Loucy (cell line): ENCODE measurements around the gene TXNDC12.
"Not testable (repeated sequence)": the region's sequence is repeated elsewhere in the genome, so short reads cannot be mapped to it uniquely, and the experiment has no call there.

Experiments
- H2AFZ ChIP-seq: fragments of 200-600 bp; sonication (generic); 2 replicates; pipeline ENCODE4 v1.6.0; 2016; ENCODE audit warnings: antibody characterized with exemption, mild to moderate bottlenecking, low read length, moderate library complexity
- H3F3A ChIP-seq: fragments of 200-600 bp; 2 replicates; pipeline ENCODE4 v1.6.0; 2016; ENCODE audit warnings: antibody characterized with exemption, low read depth, mild to moderate bottlenecking
- H3K27me3 ChIP-seq: fragments of 200-600 bp; sonication (generic); 2 replicates; pipeline ENCODE4 v1.6.1; 2014; ENCODE audit warnings: low read length, mild to moderate bottlenecking; ENCODE audit not compliant: insufficient read depth, poor library complexity, severe bottlenecking
- H3K36me3 ChIP-seq: fragments of 200-600 bp; sonication (generic); 2 replicates; pipeline ENCODE4 v1.6.1; 2016; ENCODE audit warnings: low read length; ENCODE audit not compliant: insufficient read depth
- H3K4me1 ChIP-seq: fragments of 200-600 bp; sonication (generic); 2 replicates; pipeline ENCODE4 v1.5.1; 2014; ENCODE audit warnings: low read length, mild to moderate bottlenecking; ENCODE audit not compliant: insufficient read depth, poor library complexity, severe bottlenecking
- H3K4me2 ChIP-seq: fragments of 200-600 bp; sonication (generic); 2 replicates; pipeline ENCODE4 v1.6.0; 2014; ENCODE audit warnings: antibody characterized with exemption, low read length, low read depth, mild to moderate bottlenecking; ENCODE audit not compliant: poor library complexity, severe bottlenecking
- H3K4me3 ChIP-seq: fragments of 200-600 bp; sonication (generic); 2 replicates; pipeline ENCODE4 v1.5.1; 2014; ENCODE audit warnings: low read length, mild to moderate bottlenecking, mixed read lengths; ENCODE audit not compliant: poor library complexity, severe bottlenecking
- H3K79me2 ChIP-seq: fragments of 200-600 bp; sonication (generic); 2 replicates; pipeline ENCODE4 v1.6.1; 2014; ENCODE audit warnings: low read length; ENCODE audit not compliant: insufficient read depth
- H3K9ac ChIP-seq: fragments of 200-600 bp; sonication (generic); 2 replicates; pipeline ENCODE4 v1.6.0; 2014; ENCODE audit warnings: mild to moderate bottlenecking, low read depth, low read length, moderate library complexity; ENCODE audit not compliant: poor library complexity, severe bottlenecking
- H3K9me2 ChIP-seq: fragments of 200-600 bp; sonication (generic); replicated peaks from 2 replicates; pipeline ENCODE4 v1.6.1; 2016; ENCODE audit warnings: low read depth, low read length, mixed read lengths
- H3K9me3 ChIP-seq: fragments of 200-600 bp; sonication (generic); 2 replicates; pipeline ENCODE4 v1.6.1; 2014; ENCODE audit warnings: mild to moderate bottlenecking, antibody characterized with exemption, low read length, low read depth; ENCODE audit not compliant: insufficient read depth
- H4K20me1 ChIP-seq: fragments of 200-600 bp; sonication (generic); 2 replicates; pipeline ENCODE4 v1.6.0; 2014; ENCODE audit warnings: antibody characterized with exemption, low read length, mild to moderate bottlenecking; ENCODE audit not compliant: insufficient read depth, poor library complexity, severe bottlenecking
- CTCF ChIP-seq: fragments of 200-600 bp; sonication (generic); conservative IDR thresholded peaks from 2 replicates; pipeline ENCODE4 v1.5.1; 2014; ENCODE audit warnings: mild to moderate bottlenecking, antibody characterized with exemption, low read length
- EZH2phosphoT487 ChIP-seq: fragments of 200-600 bp; IDR thresholded peaks from 2 replicates; pipeline ENCODE4 v1.6.1; 2018; ENCODE audit warnings: antibody characterized with exemption, mild to moderate bottlenecking, moderate library complexity, borderline replicate concordance

Gene TXNDC12

DNA sequence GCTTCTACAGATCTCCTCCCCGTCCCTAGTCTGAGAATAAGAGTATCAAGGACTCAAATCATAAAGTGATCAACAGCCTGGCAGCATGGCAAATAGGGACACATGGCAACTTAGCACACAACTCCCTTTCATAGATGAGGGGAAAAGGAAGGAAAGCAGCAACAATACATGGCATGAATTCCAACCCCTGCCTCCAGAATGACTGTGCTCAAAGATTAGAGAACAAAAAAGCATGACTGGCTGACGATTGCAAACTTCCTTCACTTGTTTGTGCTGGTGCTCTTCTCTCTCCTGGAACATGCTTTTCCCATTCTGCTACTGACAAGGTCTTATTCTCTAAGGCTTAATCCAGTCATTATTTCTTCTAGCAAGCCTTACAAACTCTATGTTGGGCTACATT, 32.9 kb downstream of the TXNDC12 start:
- Histone ChIP-seq H3K4me1 (no peaks in the 10 kb centered on the region), H3K9me2 (no peaks in the 10 kb centered on the region), H3K9me3 (no peaks in the 10 kb centered on the region), H3K36me3 (peaks cover 51% of the 10 kb centered on the region; the same call in 1 of the 2 replicates), H3K27me3 (no peaks in the 10 kb centered on the region), H3K79me2 (no peaks in the 10 kb centered on the region), H3K4me2 (no peak overlapping the region), H3F3A (no peaks in the 10 kb centered on the region), H2AFZ (no peak overlapping the region), H3K4me3 (no peak overlapping the region), H4K20me1 (no peaks in the 10 kb centered on the region), H3K9ac (no peak overlapping the region)
- no peak for TF ChIP-seq EZH2phosphoT487

GRCh38 chr1:52008071-52008809, 46.8 kb downstream of the TXNDC12 start:
- H4K20me1 ChIP-seq = no peaks in the 10 kb centered on the region
- H3K27me3 ChIP-seq = no peaks in the 10 kb centered on the region
- H3K9ac ChIP-seq = no peak overlapping the region
- no peaks in the 10 kb centered on the region for H3K9me2 ChIP-seq
- no peaks in the 10 kb centered on the region for H3F3A ChIP-seq
- TF ChIP-seq EZH2phosphoT487 (no peak), CTCF (no peak)
- no peaks in the 10 kb centered on the region for H3K36me3 ChIP-seq
- H3K4me1 ChIP-seq = no peaks in the 10 kb centered on the region
- no peak overlapping the region for H3K4me3 ChIP-seq
- no peak overlapping the region for H2AFZ ChIP-seq
- H3K4me2 ChIP-seq = no peak overlapping the region
- H3K9me3 ChIP-seq = no peaks in the 10 kb centered on the region
- no peaks in the 10 kb centered on the region for H3K79me2 ChIP-seq

DNA sequence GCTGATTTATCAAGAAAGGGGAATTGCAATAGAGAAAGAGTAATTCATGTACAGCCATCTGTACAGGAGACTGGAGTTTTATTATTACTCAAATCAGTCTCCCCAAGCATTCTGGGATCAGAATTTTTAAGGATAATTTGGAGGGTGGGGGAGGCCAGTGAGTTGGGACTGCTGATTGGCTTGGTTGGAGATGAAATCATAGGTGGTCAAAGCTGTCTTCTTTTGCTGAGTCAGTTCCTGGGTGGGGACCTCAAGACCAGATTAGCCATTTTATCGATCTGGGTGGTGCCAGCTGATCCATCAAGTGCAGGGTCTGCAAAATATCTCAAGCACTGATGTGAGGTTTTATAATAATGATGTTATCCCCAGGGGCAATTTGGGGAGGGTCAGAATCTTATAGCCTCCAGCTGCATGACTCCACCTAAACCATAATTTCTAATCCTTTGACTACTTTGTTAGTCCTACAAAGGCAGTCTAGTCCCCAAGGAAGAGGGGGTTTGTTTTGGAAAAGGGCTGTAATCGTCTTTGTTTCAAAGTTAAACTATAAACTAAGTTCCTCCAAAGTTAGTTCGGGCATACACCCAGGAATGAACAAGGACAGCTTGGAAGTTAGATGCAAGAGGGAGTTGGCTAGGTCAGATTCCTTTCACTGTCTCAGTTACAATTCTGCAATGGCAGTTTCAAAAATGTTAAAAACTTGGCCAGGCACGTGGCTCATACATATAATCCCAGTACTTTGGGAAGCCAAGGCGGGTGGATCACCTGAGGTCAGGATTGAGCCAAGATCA, 47.6 kb downstream of the TXNDC12 start:
- Histone ChIP-seq H2AFZ (no peak overlapping the region), H3K4me3 (no peak overlapping the region)

DNA sequence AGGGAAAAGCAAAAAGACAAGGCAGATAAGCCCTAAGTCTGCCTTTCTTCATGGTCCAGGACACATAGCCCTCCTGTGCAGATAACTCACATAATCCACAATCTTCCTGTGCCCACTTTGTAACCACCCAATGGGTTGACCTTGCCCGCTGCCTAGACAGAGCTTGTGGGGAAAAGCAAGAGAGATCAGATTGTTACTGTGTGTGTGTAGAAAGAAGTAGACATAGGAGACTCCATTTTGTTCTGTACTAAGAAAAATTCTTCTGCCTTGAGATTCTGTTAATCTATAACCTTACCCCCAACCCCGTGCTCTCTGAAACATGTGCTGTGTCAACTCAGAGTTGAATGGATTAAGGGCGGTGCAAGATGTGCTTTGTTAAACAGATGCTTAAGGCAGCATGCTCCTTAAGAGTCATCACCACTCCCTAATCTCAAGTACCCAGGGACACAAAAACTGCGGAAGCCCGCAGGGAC, 48.9 kb downstream of the TXNDC12 start:
- not testable (repeated sequence) for H3K4me3 ChIP-seq, H3K9ac ChIP-seq, H3K36me3 ChIP-seq, H3K9me2 ChIP-seq, H2AFZ ChIP-seq, H4K20me1 ChIP-seq, H3K79me2 ChIP-seq, H3K4me1 ChIP-seq, H3K4me2 ChIP-seq, H3K27me3 ChIP-seq, H3K9me3 ChIP-seq, H3F3A ChIP-seq

More for the DNA sequence above, 47.6 kb downstream of the TXNDC12 start:
- H3K79me2 ChIP-seq = no peaks in the 10 kb centered on the region
- H3F3A ChIP-seq = no peaks in the 10 kb centered on the region
- no peaks in the 10 kb centered on the region for H3K36me3 ChIP-seq
- H3K9me3 ChIP-seq = no peaks in the 10 kb centered on the region
- no peak for TF ChIP-seq EZH2phosphoT487
- no peak for TF ChIP-seq CTCF
- H3K4me2 ChIP-seq = no peak overlapping the region
- H3K27me3 ChIP-seq = no peaks in the 10 kb centered on the region
- H3K9ac ChIP-seq = no peak overlapping the region
- no peaks in the 10 kb centered on the region for H3K9me2 ChIP-seq
- H4K20me1 ChIP-seq = no peaks in the 10 kb centered on the region
- no peaks in the 10 kb centered on the region for H3K4me1 ChIP-seq

- H3K4me2 ChIP-seq = not testable (repeated sequence)
These were observed 49.4 kb downstream of the TXNDC12 start for GRCh38 chr1:52005548-52005947.

More at GRCh38 chr1:52005548-52005947, 49.4 kb downstream of the TXNDC12 start:
- H3K9me3 ChIP-seq, H3K9me2 ChIP-seq, H3F3A ChIP-seq, H3K9ac ChIP-seq, H3K4me1 ChIP-seq, H3K4me3 ChIP-seq, H3K27me3 ChIP-seq, H4K20me1 ChIP-seq, H3K36me3 ChIP-seq, H3K79me2 ChIP-seq, H2AFZ ChIP-seq: not testable (repeated sequence)
